Esophagus mucosa (tissue), 1 donor: Measurements from ENCODE around the gene ACCSL. TPM values are rescaled to one million over a fixed set of nuclear protein-coding genes. Genes with fewer than 3 reads are reported as not detected.

ENCODE experiments used
- ATAC-seq: fragments of 200-7000 bp; cut with Tn5 transposase; one replicate; pipeline ENCODE4 v1.9.1; 2020
- total RNA-seq: library from RNA; stranded (reverse); gene quantifications from one replicate; pipeline ENCODE4 v1.2.4, GENCODE V29; 2023
- donor health status: DM: yes; HTN: yes; CAD: no.

Gene ACCSL
- total RNA-seq, 1 donor from 2014 or later, result not detected

- ATAC-seq, result no peak
Measured at GRCh38 chr11:44065161-44065661, 17.4 kb downstream of the ACCSL start.

DNA sequence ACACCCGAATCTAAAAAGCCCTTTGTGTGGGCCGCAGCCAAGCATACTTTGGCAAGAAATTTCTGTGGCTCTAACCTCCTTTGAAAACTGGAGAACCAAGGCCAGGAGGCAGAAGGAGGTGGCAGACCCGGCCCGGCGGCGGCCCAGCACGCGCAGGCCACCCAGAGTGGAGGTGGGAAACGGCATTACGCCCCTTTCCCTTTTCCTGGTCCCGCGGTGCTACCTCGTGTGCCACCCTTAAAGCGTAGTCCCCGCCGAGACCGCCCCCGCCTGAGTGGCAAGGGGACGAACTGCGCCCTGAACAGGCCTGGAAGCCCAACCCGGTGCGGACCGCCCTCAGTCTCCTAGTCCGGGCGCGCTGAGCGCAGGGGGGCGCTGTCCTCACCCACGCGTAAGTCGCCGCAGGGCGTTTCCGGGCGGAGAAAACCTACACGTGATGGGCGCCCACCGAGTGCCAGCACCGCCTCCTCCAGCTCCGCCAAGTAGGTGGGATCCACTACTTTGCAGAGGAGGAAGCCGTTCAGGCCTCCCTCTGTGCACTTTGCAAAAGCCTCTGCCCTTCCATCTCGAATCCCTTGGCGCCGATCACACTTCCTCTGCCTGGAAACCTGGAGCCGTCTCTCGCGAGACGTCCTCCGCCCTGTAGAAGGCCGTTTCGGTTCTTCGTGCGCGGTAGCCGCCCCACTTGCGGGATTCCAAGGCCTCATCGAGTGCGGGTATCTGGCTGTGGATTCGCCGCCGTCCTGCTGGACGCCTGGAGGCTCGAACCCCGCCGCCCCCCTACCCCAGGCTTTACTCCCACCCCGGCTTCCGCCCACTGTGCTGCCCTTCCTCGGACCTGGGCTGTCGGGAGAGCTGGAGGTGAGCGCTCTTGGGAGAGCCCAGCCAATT lies 18.3 kb downstream of the ACCSL start, which contains the start of gene ACCS:
ACCS (plus strand) TSS at position 430 of the 891 bp plus-strand sequence. CDS start 1,358 bp downstream, outside the sequence.
- ATAC-seq, result peak; percentile 94

GRCh38 chr11:44066732-44067141 lies 19.0 kb downstream of the ACCSL start:
- ATAC-seq, result peak; percentile 67

GRCh38 chr11:44067266-44067665 lies 19.5 kb downstream of the ACCSL start:
- ATAC-seq, result no peak

DNA sequence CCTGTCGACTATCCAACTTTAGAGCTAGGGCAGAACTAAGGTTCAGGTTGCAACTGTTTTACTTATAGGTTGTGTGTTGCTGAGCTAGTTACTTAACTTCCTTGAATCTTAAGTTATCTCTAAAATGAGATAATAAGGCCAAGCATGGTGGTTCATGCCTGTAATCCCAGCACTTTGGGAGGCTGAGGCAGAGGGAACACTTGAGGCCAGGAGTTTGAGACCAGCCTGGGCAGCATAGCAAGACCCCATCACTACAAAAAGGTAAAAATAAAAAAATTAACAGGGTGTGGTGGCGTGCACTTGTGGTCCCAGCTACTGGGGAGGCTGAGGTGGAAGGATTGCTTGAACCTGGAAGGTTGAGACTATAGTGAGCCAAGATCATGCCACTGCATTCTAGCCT lies 20.4 kb downstream of the ACCSL start:
- ATAC-seq, result no peak

- ATAC-seq, result no peak
Measured at GRCh38 chr11:44071157-44071556, 23.4 kb downstream of the ACCSL start.

DNA sequence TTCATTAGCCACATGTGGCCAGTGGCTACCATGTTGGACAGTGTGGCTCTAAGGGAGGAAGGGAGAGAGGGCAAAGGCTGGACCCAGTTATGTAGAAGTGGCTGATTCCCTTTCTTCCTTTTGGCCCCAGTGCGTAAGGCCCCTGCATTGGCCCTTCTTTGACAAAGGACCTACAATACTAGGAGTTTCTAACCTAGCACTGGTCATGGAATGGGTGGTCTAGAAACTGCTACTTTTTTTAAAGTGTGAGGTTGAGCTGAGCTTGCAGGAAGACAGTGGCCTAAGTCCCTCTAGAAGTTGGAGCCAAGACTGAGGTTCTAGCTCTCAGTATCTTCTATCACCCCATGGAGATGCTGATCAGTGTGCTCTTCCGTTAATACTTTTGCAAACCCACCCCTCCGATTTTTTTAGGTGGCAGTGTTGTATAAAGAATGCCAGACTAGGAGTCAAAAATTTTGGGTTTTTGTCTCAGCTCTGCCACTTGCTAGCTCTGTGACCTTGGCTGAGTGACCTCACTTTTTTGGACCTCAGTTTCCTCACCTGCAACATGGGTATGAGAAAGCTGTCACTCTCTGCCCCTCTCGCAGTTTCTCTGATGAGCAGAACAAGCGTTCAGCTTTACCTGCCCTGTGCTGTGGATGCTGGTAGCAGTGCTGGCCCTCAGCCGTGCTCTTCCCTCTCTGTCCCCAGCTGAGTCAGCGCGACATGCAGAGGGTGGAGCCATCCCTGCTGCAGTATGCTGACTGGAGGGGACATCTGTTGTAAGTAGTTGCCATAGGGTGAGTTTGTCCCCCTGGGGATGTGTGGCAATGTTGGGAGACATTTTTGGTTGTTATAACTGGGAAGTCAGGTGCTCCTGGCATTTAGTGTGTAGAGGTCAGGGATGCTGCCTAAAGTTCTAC lies 25.2 kb downstream of the ACCSL start:
- ATAC-seq, result no peak

GRCh38 chr11:44078794-44079193 lies 31.0 kb downstream of the ACCSL start:
- ATAC-seq, result no peak

- no peak for ATAC-seq
Measured at GRCh38 chr11:44079376-44079775, 31.6 kb downstream of the ACCSL start.

GRCh38 chr11:44080951-44081350 lies 33.2 kb downstream of the ACCSL start:
- ATAC-seq, result no peak

- ATAC-seq, result no peak
Measured at GRCh38 chr11:44082645-44083044, 34.9 kb downstream of the ACCSL start.

GRCh38 chr11:44083433-44083832 lies 35.7 kb downstream of the ACCSL start:
- ATAC-seq, result no peak

DNA sequence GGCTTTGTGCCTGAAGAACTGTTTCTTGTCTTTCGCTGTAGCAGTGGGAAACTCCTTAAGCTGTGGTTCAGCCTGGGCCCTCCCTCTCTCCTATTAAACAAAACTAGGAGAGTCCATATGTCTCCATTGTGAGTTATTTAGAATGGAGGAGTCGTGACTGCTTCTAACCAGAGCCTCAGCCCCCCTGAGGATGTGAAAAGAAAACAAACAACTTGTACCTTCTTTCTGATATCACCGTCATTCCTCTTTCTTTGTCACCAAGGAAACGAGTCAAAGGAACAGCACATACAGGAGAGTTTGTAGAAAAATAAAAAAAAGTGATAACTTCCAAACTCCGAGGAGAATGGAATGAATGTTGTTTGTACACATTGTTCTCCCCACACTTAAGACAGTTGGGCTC lies 36.1 kb downstream of the ACCSL start:
- no peak for ATAC-seq

DNA sequence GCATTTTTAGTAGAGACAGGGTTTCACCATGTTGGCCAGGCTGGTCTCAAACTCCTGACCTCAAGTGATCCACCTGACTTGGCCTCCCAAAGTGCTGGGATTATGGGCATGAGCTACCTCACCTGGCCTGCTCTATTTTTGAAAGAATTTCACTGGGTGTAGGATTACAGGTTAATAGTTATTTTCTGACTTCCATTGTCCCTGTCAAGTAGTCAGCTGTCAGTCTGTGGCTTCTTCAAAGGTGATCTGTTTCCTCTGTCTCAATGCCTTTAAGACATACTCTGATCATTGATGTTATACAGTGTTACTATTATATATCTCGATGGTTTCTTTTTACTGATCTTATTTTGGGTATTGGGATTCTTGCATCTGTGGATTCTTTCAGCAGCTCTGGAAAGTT lies 37.5 kb downstream of the ACCSL start:
- no peak for ATAC-seq

DNA sequence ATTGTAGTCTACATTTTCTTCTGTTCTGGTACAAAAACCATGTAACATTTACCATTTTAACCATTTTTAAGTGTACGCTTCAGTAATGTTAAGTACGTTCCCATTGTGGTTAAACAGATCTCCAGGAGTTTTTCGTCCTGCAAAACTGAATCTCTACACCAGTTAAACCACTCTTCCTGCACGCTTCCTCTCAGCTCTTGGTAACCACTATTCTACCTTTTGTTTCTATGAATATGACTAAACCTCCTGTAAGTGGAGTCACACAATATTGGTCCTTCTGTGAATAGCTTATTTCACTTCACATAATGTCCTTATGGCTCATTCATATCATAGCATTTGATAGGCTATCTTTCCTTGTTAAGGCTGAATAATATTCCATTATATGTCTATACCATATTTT lies 40.6 kb downstream of the ACCSL start:
- ATAC-seq, result no peak

DNA sequence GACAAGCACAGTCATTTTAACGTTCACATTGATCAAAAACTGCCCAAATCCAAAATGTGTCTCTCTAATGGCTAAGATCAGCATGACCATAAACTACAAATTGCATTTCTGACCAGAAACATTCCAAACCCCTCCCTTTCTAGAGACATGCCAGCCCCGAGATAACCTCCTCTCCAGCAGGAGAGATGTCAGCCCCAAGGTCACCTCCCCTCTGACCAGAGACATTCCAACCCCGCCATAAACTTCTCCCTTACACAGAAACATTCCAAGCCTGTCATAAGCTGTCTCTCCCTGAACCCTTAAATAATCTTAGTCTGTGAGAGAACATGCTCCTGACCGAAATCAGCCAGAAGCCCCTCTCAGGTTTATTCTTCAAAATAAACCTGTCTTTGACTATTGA lies 41.1 kb downstream of the ACCSL start:
- no peak for ATAC-seq

- ATAC-seq, result no peak
Measured at GRCh38 chr11:44090539-44090938, 42.8 kb downstream of the ACCSL start.

DNA sequence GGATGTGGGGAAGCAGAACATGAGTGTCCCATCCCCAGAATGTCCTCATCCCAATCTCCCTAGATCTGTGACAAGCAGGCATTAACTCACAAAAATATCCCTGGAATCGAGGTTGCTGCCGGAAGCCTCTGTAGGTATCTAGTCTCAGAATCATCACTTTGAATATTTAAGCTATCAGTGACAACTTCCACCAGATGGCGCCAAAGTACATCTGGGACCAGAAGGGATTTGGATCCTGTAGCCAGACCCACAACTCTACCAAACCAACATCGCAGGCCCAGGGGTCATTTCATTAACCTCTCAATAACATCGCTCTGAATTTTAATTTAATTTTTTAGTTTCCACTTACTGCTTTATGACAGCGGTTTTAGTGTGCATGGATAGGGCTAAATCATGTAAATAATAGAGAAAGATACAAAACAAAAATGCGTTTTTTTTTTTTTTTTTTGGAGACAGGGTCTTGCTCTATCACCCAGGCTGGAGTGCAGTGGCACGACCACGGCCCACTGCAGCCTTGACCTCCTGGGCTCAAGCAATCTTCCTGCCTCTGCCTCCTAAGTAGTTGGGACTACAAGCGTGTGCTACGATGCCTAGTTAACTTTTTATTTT lies 46.6 kb downstream of the ACCSL start:
- peak; percentile 39 for ATAC-seq

DNA sequence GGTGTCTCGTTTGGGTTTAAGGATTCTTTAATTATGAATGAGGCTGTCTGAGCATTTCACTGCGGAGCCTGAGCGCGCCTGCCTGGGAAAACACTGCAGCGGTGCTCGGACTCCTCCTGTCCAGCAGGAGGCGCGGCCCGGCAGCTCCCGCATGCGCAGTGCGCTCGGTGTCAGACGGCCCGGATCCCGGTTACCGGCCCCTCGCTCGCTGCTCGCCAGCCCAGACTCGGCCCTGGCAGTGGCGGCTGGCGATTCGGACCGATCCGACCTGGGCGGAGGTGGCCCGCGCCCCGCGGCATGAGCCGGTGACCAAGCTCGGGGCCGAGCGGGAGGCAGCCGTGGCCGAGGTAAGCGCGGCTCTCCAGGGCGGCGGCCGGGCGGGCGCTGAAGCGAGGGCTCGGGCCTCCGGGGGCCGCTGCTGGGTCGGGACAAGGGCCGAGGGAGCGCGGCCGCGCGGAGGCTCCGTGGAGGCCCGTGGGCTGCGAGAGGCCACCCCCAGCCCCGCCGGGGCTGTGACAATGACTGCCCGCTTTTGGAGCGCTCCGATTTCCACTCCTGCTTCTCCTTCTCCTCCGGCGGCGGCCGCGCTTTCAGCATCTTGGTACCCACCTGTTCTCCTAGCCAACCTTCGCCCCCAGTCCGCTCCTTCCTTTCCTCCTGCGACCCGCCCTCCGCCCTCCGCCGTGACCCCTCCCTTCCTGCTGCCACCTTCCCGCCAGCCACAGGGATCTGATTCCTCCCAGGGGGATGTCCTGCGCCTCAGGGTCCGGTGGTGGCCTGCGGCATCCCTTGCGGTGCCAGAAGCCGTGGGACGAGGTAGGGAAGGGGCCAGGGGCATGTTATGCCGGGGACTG lies 48.0 kb downstream of the ACCSL start, which contains the start of gene EXT2:
EXT2 (plus strand) TSS at position 173 of the 854 bp plus-strand sequence. CDS start 12,035 bp downstream, outside the sequence.
- peak; percentile 92 for ATAC-seq

DNA sequence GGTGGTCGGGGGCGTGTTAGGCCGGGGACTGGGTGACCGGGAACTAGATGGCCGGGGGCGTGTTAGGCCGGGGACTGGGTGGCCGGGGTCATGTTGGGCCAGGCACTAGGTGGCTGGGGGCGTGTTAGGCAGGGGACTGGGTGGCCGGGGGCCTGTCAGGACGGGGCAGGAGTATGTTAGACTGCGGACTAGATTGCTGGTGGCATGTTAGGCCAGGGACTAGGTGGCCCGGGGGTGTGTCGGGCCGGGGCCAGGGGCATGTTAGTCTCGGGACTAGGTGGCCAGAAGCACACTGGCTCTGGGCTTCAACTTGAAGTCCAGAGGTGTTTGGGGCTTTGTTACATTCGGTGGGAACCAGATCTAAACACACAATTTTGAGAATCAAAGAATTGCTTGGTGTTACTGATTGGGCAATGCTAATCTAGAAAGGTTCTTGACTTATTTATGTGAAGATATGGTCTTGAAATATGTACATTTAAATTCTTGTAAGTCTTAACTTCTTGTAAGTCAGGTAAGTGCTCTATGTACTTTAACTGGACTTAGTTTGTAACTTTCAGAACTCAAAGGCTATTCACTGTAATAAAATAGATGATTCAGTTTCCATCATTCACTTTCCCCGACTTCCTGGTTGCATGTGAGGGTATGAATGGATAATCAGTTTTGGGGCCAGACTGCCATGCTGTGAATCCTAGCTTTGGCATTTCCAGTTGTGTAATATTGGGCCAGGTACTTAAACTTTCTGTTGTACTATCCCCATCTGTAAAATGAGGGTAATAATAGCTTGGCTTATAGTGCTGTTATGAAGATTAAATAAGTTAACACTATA lies 48.8 kb downstream of the ACCSL start:
- ATAC-seq, result peak; percentile 54

- peak; percentile 18 for ATAC-seq
Measured at GRCh38 chr11:44097821-44098220, 50.0 kb downstream of the ACCSL start.
